ENCODE data around the gene KRT83.
A peak's percentile ranks its signal among the peaks of the same experiment; 100 is the strongest.

Gene KRT83

DNA sequence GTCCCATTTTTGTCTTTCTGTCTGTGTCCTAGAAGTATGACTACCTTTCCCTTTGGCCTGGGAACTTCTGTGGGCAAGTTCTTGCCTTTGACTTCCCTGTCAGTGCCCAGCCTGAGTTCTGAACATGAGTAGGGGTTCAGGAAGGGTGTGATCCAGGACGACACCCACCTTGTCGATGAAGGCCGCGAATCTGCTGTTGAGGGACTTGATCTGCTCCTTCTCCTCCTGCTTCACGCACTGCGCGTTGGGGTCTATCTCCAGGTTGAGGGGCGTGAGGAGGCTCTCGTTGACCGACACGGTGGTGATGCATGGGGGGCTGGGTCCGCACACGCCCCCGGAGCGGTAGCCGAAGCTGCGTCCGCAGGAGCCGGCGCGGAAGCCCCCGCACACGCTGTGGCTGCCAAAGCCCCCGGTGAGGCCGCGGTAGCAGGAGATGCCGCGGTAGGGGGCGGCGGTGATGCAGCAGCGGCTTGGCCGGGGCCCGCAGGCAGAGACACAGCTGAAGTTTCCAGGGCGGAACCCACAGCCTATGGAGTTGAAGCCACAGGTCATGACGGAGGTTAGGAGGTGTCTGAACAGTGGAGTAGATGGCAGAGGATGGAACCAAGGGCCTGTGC lies at the start of gene KRT83:
Gene KRT83, minus strand, starts transcription at position 615 of the 617 bp plus-strand sequence. Its CDS starts 63 bp downstream, at position 552.
- DNase-seq: no peak

DNA sequence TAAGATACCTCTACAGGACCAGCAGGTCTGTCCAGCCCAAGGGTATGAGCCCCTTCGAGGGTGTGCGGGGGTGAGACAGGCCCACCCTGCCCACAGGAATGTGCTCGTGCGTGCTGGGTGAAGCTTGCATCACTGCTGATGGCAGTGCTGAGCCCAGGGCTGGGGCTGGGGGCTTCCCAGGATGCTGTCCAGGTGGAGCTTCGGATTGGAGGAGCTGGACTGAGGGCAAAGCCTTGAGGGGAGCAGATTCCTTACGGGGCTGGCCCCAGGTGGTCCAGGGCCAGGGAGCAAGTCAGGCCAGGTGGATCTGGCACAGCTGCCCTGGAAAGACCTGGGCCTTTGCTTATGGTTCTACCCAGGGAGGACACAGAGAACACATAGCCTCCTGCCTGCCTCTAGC lies 48.6 kb upstream of the KRT83 start:
- no peak for DNase-seq

DNA sequence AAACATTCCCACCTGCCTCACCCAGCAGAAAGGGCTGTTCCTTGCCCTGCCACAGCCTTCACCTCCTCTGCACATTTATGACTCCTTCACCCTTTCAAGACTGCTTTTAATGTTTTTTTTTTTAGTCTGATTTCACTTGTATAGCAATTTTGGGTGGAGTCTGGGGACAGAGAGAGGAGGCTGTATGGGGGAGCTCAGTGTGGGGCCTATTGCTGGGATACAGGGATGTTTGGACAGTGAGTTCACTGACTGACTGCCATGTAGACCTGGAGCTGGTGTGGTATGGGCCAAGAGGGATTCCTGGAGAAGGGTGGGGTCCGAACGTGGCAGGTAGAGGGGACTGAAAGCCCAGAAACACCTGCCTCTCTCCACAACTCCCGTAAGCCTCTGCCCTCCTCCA lies 48.0 kb upstream of the KRT83 start:
- no peak for DNase-seq

DNA sequence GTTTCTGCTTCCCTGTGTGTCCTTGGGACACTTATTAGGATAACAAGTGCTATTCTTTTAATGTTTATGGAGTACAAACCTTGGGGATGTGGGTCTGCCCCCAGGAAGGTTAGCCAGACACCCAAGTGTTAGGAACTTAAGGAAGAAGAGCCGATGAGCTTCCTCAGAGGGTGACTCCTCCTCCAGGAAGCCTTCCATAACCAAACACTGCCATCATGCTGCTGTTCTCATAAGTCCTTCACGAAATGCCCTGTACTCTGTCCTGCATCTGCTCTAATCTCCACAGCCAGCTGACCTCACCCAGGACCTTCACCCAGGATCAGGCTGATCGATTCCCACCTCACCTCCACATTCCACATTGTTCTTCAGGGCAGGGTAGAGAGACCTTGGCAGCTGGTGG lies 47.3 kb upstream of the KRT83 start:
- DNase-seq: no peak

DNA sequence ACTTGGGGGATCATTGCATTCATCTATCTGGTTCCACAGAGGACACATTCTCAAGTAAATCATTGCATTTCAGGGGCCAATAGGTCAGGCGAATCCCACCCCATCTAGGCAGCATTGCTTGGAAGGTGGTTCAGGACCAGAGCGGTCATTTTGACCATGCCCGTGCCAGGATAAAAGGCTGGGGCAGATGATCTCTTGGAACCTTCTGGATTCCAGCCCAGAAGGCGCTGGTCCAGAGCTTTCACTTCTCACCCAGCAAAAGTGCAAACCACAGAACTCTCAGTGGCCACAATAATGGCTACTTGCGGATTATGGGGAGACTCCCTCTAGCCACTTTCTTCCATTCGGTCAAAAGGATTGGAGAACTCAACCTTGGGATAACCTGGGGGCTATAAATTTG lies 46.7 kb upstream of the KRT83 start:
- DNase-seq: no peak

DNA sequence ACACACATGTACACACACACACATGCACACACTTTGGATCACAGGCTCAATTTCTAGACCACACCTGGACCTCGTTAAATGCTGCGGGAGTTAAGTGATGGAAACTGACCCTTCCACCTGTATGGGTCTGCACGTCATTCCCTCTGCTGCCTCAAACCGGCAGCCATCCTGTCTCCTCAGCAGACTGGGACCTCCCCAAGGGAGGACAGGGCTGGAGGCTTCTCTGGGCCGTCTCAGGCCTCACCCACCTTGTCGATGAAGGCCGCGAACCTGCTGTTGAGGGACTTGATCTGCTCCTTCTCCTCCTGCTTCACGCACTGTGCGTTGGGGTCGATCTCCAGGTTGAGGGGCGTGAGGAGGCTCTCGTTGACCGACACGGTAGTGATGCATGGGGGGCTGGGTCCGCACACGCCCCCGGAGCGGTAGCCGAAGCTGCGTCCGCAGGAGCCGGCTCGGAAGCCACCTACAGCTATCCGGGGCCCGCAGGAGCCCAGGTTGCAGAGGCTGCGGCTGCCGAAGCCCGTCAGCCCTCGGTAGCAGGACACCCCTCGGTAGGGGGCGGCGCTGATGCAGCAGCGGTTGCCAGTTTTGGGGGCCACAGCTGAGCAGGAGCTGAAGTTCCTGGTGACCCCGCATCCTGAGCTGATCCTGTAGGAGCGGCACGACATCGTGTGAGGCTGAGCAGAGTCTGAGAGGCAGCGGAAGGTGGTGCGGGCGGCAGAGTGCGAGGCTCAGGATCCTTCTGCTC lies 45.7 kb upstream of the KRT83 start, which contains the start of gene KRT85:
Gene KRT85, minus strand, starts transcription at position 744 of the 748 bp plus-strand sequence. Its CDS starts 76 bp downstream, at position 668.
- no peak for DNase-seq

DNA sequence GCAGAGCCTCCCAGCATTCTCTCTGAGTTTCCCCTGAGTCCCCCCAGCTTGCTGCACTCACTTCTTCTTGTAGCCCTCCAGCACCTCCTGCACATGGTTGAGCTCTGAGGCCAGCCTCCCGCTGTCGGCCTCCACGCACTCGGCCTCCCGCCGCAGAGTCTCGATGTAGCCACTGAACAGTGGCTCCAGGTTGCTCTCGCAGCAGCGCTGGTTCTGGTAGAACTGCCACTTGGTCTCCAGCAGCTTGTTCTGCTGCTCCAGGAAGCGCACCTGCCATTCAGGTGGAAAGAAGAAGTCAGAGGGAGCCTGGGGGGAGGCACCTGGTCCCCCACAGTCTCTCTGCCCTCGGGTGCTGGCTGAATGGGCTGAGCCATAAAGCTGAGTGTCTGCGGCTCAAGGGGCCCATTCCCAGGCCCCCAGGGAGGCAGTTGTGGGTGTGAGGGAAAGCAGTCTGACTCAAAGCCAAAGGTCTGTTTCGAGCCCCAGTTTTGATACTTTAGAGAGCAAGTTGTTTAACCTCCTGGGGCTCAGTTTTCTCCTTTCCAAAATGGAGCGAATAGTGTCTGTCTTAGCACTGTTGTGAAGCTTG lies 43.8 kb upstream of the KRT83 start:
- DNase-seq: no peak

DNA sequence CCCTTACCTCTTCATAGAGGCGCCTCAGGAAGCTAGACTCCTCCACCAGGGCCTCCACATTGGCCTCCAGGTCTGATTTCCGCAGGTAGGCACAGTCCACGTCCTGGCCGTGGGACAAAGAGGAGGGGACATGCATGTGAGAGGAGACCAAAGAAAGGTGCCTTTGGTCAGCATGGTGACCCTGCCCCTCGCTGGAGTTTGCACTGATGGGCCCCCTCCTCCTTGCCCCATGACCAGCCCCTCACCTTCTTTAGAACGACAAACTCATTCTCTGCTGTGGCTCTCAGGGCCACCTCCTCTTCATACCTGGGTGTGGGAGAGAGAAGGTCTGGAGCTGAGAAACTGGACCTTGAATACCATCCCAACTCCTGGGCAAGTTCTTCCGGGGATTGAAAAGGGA lies 42.9 kb upstream of the KRT83 start:
- no peak for DNase-seq

DNA sequence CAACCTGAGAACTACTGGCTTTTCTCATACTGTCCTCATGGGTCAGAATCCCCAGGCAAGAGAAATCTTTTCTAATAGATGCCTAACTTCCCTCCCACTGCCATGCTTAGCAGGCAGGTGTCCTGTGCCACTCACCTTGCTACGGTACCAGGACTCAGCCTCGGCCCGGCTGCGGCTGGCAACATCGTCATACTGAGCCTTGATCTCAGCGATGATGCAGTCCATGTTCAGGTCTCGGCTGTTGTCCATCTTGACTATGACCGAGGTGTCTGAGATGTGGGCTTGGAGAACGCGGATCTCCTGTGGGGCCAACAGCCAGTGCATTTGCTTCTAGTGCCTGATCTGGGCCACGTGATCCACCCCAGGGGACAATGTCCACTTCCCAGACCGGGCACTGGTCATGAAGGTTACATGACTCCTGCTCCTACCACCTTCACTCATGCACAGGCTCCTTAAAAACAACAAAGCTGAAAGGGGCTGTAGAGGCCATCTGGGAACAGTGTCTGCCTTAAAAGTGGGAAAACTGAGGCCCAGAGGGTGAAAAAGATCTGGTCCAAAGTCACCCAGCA lies 42.0 kb upstream of the KRT83 start:
- no peak for DNase-seq

DNA sequence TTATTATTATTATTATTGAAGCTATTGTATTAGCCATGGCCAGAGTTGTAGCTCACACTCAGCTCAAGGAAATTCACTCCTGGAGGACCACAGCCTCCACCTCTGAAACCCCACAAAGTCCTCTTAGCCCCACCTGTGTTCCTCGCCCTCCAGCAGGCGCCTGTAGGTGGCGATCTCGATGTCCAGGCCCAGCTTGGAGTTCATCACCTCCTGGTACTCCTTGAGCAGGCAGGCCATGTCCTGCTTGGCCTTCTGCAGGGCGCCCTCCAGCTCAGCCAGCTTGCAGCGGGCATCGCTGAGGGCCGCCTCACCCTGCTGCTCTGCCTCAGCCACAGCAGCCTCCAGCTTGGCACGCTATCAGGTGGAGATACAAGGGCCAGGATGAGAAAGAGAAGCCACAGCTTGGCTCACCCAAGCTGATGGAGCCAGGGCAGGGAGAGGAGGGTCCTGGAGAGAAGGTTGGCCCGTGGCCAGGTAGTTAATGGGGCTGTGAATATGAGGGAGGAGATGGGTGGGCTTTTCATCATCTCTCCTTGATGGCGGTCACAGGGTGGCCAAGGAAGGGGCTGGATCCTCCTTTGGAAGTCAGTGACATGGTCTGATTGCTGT lies 41.0 kb upstream of the KRT83 start:
- no peak for DNase-seq

DNA sequence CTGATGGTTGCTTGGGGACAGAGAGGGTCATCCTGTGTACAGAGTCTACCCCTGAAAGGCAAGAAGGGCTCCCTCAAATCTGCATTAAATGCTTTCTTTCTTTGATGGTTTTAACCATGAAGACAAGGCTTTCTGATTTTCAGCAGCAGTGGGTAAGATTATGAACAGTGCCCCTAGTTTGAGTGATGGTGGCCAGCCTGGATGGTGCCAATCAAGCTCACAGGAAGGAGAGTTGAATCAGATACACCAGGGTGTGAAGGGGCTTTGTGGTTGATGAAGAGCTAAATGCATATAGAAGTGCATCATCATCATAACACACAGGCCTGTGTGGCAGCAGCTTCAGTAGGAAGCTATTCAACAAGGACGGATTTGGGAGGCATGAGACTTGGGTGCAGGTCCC lies 40.4 kb upstream of the KRT83 start:
- DNase-seq: no peak

DNA sequence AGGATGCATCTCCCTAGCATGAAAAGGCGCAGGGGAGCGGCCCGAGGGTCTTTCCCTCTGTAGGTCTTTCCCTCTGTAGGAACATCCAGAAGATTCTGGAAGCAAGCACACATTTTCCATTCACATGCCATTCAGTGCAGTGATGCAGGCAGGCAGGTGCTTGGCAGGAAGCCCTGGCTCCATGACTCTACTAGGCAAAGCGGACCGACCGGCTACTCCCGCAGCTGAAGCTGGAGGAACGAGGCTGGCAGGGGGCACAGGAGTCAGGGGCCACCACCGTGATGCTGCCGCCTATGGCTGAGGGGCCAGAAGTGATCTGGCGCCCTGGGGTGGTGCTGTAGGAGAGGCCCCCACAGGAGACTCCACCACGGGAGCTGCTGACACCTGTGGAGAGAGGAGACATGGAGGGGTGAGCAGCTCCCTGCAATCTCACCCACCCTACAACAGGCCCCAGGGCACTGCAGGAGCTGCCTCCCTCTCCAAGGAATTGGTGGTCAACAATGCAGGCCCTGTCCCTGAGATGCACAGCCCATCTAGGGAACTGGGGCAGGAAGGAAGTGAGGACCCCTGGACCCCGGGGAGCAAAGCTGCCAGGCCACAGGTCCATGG lies 39.6 kb upstream of the KRT83 start:
- no peak for DNase-seq

DNA sequence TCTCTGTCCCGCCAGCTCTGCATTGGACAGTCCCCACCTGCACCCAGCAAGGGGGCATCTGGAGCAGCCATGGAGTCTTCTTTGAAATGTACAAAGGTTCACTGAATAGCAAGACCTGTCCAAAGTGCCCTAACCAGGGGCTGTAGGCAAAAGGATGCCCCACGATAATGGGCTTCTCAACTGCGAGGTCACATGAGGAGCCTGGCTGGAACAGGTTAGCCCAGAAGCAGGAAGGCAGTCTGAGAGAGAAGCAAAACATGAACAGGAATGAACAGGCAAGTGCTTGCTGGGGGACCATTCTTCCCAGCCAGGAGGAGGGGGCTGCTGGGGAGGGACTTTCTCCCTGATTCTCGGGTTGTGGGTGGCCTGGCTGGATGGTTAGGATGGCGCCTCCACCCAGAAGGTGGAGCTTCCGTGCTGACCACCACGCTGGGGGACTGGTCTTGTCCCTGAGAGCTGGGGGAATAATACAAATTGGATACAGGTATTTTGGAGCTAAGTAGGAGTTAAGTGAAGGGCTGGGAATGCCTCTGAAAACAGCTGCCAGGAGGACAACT lies 39.0 kb upstream of the KRT83 start:
- DNase-seq: no peak

DNA sequence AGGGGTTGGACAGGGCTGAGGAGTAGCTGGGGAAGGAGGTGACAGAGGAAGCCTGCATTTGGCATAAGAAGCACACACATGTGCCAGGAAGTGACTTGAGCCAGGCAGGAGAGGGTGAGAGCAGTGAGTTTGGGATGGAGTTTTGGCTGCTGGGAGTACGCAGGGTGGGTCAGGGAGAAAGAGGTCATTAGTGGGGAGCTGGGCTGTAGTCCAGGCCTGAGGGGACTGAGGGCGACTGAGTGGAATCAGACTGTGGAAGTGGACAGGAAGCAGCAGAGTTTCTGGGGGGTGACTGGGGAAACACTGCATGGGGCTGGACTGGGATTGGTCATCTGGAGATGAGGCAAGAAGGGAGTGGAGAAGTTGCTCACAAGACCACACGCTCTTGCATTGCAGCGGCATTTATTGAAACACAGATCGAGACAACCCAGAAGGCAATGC lies 38.4 kb upstream of the KRT83 start:
- DNase-seq: no peak

DNA sequence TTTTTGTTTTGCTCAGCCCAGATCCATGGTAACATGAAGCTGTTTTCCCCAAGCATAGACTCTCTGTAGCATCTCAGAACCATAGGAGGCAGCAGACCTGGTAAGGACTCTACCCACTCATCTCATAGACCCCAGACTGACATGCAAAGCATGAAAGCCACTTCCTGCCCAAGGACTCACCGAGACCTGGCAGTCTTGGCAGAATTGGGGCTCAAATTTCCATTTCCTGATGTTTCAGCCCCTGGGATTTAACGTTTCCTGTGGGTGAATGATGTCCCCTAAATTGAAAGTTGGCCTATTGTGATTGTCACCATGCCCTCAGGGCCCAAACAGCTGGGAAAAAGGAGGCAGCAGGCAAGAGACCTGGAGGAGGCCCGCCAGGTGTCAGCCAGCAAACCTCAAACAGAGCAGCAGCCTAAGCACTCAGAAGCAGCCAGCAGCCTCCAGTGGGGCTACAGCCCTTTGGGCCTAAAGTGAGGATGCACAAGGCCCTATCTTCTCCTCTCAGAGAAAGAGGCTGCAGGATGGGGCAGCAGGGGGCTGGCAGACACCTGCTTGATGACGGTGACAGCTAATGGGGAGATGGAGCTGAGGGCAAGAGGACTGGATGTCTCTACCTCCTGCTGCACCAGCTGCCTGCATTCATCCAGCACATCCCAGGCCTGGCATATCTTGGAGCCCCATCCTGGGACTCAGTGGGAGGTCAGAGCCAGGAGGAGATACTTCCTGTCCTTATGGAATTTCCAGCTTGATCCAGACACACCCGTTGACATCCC lies 37.6 kb upstream of the KRT83 start:
- peak; percentile 58 to 67 for DNase-seq

DNA sequence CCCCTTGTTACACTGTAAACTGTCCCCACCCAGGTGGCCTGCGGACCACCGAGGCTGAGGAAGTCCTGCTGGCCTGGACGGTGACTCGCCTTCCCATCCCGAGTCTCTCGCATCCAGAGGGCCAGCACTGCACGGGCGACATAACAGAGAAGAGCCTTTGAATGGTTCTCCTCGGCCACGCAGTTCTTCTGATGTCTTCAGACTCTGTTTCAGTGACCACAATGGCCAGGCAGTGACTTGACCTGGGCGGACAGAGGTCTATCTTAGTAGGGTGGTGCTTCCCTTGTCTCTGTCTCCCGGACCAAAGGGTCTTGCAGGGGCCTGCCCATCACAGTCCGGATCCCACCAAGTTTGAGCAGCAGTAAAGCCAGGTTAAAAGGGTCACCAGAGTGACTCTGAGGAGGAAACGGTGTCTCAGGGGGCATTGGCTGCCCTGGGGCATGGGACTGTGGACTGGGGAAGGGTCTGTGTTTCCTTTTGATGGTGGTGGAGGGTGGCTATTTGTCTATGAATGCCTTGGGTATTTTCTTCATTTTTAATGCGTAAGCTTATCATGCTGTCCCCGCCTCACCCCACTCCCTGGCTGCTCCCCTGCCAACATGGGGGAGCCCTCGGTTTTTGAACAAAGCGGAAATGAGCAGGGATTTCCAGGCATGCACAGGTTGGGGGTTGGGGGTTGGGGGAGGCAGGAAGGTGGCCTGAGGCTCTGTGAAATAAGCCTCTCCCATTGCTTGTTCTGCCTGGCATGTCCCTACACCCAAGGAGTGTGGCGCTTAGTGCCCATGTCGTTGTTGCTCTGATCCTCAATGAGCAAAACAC lies 35.8 kb upstream of the KRT83 start:
- no peak for DNase-seq

DNA sequence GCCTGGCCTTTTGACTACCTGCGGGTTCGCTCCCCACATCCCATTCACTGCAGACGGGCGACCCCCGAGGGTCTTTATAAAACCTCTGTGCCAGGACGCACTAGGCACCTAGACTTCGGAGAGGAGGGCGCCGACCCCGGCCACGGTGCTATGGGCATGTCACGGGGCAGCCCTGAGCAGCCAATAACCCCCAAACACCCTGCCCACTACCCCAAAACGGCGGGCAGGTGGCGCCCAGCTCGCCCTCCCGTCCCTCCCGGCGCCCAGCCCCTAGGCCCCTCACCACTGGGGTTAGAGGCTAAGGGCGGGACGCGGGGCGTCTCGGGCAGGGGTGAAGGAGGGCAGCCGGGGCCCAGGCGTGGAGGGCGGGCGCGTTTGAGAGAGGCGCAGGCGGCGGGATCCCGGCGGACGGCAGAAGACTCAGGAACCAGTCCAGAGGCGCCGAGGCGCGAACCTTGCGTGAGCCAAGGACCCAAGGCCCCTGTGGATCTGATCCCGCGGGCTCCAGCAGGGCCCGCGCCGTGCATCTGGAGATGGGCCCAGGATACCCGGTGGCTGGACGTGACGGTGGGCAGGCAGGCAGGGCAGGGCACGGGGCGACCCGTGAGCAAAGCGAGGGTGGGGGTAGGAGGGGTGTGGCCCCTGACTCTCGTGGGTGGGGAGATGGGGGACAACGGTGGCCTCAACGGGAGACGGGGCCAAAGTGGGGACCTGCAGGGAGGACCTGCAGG lies 35.0 kb upstream of the KRT83 start:
- DNase-seq: no peak

DNA sequence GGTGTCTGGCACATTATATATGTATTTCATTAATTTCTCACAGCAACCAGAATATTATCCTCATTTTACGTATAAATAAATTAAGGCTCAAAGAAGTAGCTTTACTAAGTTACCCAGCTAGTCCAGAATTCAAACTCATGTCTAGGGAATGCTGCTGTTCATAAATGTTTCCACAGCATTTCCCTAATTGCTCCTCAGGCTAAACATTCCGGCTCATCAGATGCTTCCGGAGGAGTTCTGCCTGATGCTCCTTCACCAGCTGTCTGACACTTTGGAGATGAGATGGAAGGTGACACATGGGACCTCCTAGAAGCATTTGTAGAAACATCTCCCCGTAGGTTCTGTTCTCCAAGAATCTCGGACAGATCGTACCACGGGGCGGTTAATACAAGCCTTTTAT lies 34.0 kb upstream of the KRT83 start:
- DNase-seq: no peak

DNA sequence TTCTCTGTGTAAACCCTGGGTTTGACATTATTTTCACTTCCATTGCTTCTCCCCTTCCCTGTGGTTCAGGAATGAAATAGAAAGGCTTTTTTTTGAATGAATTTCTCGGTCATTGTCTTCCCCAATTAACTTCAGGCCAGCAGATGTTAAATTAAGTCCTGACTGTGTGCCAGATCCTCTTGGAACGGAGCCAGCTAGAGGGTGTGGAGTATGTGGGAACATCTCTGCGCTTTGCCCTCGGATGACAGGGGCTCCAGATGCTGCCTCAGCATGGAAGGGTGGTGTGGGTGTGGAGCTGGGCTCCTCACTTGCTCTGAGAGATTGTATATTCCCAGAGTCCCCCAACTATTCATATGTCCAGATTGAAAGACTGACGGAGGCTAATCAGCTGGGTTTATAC lies 33.0 kb upstream of the KRT83 start:
- no peak for DNase-seq

DNA sequence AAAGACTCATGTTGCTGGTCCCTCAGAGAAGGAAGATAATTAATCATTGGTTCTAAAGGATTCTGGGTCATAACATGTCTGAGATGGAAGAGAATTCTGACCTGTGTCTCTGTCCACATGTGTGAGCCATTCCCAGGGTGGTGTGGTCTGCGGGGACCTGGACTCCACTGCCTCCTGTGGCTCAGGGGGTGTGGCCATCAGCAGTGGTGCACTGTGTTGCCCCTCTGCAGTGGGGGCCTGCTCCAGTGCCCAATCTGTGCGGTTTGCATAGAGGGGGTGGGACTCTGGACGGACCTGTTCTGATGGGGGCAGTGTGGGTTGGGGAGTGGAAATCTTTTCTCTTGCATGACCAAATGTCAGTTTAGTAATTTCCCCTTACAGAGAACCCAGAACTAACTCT lies 32.6 kb upstream of the KRT83 start:
- DNase-seq: no peak
